Glutamatergic neuron (in vitro differentiated cells): ENCODE measurements around the gene RAD51D. TPM values are rescaled to one million over a fixed set of nuclear protein-coding genes. Genes with fewer than 3 reads are reported as not detected.
"Not testable (repeated sequence)": the region's sequence is repeated elsewhere in the genome, so short reads cannot be mapped to it uniquely, and the experiment has no call there.

ENCODE experiments used
- DNase-seq: peaks from one replicate; pipeline ENCODE4 v3.0.0; 2022
- H3K27ac Mint-ChIP-seq: one replicate; pipeline ENCODE4 v1.8.0; 2020; ENCODE audit warnings: mild to moderate bottlenecking, mixed read lengths, inconsistent platforms; ENCODE audit not compliant: unreplicated experiment
- H3K27me3 Mint-ChIP-seq: one replicate; pipeline ENCODE4 v1.8.0; 2020; ENCODE audit warnings: mild to moderate bottlenecking, moderate library complexity, mixed read lengths, inconsistent platforms; ENCODE audit not compliant: unreplicated experiment
- H3K36me3 Mint-ChIP-seq: one replicate; pipeline ENCODE4 v1.8.0; 2020; ENCODE audit warnings: mild to moderate bottlenecking, mixed read lengths, inconsistent platforms; ENCODE audit not compliant: unreplicated experiment
- H3K4me1 Mint-ChIP-seq: one replicate; pipeline ENCODE4 v1.8.0; 2020; ENCODE audit warnings: mild to moderate bottlenecking, low read depth, mixed read lengths, inconsistent platforms; ENCODE audit not compliant: unreplicated experiment
- H3K4me3 Mint-ChIP-seq: one replicate; pipeline ENCODE4 v1.8.0; 2020; ENCODE audit warnings: mild to moderate bottlenecking, mixed read lengths, inconsistent platforms; ENCODE audit not compliant: unreplicated experiment
- H3K9me3 Mint-ChIP-seq: one replicate; pipeline ENCODE4 v1.8.0; 2020; ENCODE audit warnings: mild to moderate bottlenecking, moderate library complexity, mixed read lengths, inconsistent platforms; ENCODE audit not compliant: unreplicated experiment
- CTCF ChIP-seq: fragments of 200-600 bp; sonication (generic); IDR thresholded peaks from one replicate; pipeline ENCODE4 v1.5.0; 2021; ENCODE audit not compliant: partially characterized antibody, unreplicated experiment
- total RNA-seq: library from RNA; stranded (reverse); fragmentation: NEBNext Ultra II Directional; extraction: Animal tissue kit (Norgen Biotek cat#: 25700); gene quantifications from one replicate; pipeline ENCODE4 v1.2.1, GENCODE V29; 2021; ENCODE audit not compliant: unreplicated experiment

The RAD51D gene
- total RNA-seq, 1 donor from 2014 or later, result 10.1 TPM

- Mint-ChIP-seq H3K4me1 (no peaks in the 10 kb centered on the region), H3K9me3 (peaks cover 2% of the 10 kb centered on the region), H3K4me3 (no peak overlapping the region), H3K27ac (no peak overlapping the region), H3K27me3 (no peaks in the 10 kb centered on the region), H3K36me3 (no peaks in the 10 kb centered on the region)
- no peak for TF ChIP-seq CTCF
- DNase-seq, result no peak
Observed at GRCh38 chr17:35046740-35047283, 72.8 kb downstream of the RAD51D start.

- no peak for TF ChIP-seq CTCF
- H3K36me3 Mint-ChIP-seq, result peaks cover under 1% of the 10 kb centered on the region
- H3K27ac Mint-ChIP-seq, result no peak overlapping the region
- no peak overlapping the region for H3K4me3 Mint-ChIP-seq
- no peaks in the 10 kb centered on the region for H3K27me3 Mint-ChIP-seq
- DNase-seq, result no peak
- peaks cover 2% of the 10 kb centered on the region for H3K9me3 Mint-ChIP-seq
- H3K4me1 Mint-ChIP-seq, result no peaks in the 10 kb centered on the region
Observed at GRCh38 chr17:35046245-35046644, 73.4 kb downstream of the RAD51D start.

- H3K27me3 Mint-ChIP-seq, H3K27ac Mint-ChIP-seq, H3K36me3 Mint-ChIP-seq: not testable (repeated sequence)
Observed at GRCh38 chr17:35045458-35045979, 74.1 kb downstream of the RAD51D start.

GRCh38 chr17:35044181-35044580 is 75.5 kb downstream of the RAD51D start:
- H3K9me3 Mint-ChIP-seq, result peaks cover 3% of the 10 kb centered on the region
- H3K4me1 Mint-ChIP-seq, result no peaks in the 10 kb centered on the region
- H3K27ac Mint-ChIP-seq, result no peak overlapping the region
- H3K4me3 Mint-ChIP-seq, result no peak overlapping the region
- no peak for TF ChIP-seq CTCF
- no peak for DNase-seq
- no peaks in the 10 kb centered on the region for H3K27me3 Mint-ChIP-seq
- H3K36me3 Mint-ChIP-seq, result peaks cover 6% of the 10 kb centered on the region

More at GRCh38 chr17:35045458-35045979, 74.1 kb downstream of the RAD51D start:
- H3K4me1 Mint-ChIP-seq, DNase-seq, H3K4me3 Mint-ChIP-seq, H3K9me3 Mint-ChIP-seq: not testable (repeated sequence)

Other genes starting within 250 kb of the RAD51D start
- 2.4 TPM for gene CCT6B, start 158.4 kb downstream of the RAD51D start, total RNA-seq
- 19.1 TPM for gene ZNF830, start 158.3 kb downstream of the RAD51D start, total RNA-seq
- gene LIG3, start 139.3 kb downstream of the RAD51D start, total RNA-seq, result 93.3 TPM
- gene RFFL, start 56.2 kb downstream of the RAD51D start, total RNA-seq, result 16.5 TPM
- gene FNDC8, start 1.8 kb upstream of the RAD51D start, total RNA-seq, result not detected
- 9.1 TPM for gene NLE1, start 22.4 kb upstream of the RAD51D start, total RNA-seq
- gene UNC45B, start 28.0 kb upstream of the RAD51D start, total RNA-seq, result 2.2 TPM
- gene SLC35G3, start 74.5 kb upstream of the RAD51D start, total RNA-seq, result not detected
- 16.8 TPM for gene SLFN5, start 123.2 kb upstream of the RAD51D start, total RNA-seq